ENCODE data around the gene RELB. TPM values are rescaled to one million over a fixed set of nuclear protein-coding genes. Genes with fewer than 3 reads are reported as not detected.

The RELB gene
- total and polyA plus RNA-seq, 4 experiments from 2014 or later: 19.7 to 39.8 (median 35.0) TPM

GRCh38 chr19:45035755-45036154, 34.5 kb downstream of the RELB start:
- POLR2A ChIA-PET (ENCODE audit: partially characterized antibody): no interaction called here
- Mint-ChIP-seq H3K27ac (peak overlapping the region in 1 of 7 donors; percentile 57), H3K27me3 (no peaks in the 10 kb centered on the region), H3K4me1 (peaks cover 12 to 25% (median 19%) of the 10 kb centered on the region in 4 donors), H3K9me3 (peaks cover 0 to 2% (median 0%) of the 10 kb centered on the region in 8 donors), H3K36me3 (peaks cover 29 to 48% of the 10 kb centered on the region in 2 donors), H3K4me3 (no peak overlapping the region)
- Histone ChIP-seq H3K4me1 (ENCODE audit: insufficient read depth, low read length) (peaks cover 22% of the 10 kb centered on the region), H3K27me3 (ENCODE audit: insufficient read depth, low read length) (no peaks in the 10 kb centered on the region), H3K36me3 (ENCODE audit: insufficient read depth, low read length) (peaks cover 27% of the 10 kb centered on the region), H3K9me3 (ENCODE audit: control insufficient read depth in 1 of 2, low read length in 2 of 2) (no peaks in the 10 kb centered on the region), H3K4me3 (ENCODE audit: low read length in 2 of 2) (no peak overlapping the region), H3K27ac (ENCODE audit: low read depth, low read length) (no peak overlapping the region)
- intact Hi-C loops (cut with micrococcal nuclease): no loop called here
- CTCF ChIA-PET (ENCODE audit: partially characterized antibody): no interaction called here
- no peak for DNase-seq

DNA sequence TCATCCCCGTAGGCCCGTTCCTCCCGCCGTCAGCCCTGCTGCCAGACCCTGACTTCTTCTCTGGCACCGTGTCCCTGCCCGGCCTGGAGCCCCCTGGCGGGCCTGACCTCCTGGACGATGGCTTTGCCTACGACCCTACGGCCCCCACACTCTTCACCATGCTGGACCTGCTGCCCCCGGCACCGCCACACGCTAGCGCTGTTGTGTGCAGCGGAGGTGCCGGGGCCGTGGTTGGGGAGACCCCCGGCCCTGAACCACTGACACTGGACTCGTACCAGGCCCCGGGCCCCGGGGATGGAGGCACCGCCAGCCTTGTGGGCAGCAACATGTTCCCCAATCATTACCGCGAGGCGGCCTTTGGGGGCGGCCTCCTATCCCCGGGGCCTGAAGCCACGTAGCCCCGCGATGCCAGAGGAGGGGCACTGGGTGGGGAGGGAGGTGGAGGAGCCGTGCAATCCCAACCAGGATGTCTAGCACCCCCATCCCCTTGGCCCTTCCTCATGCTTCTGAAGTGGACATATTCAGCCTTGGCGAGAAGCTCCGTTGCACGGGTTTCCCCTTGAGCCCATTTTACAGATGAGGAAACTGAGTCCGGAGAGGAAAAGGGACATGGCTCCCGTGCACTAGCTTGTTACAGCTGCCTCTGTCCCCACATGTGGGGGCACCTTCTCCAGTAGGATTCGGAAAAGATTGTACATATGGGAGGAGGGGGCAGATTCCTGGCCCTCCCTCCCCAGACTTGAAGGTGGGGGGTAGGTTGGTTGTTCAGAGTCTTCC, 36.3 kb downstream of the RELB start:
- no peak for DNase-seq
- Histone ChIP-seq H3K27ac (ENCODE audit: low read depth, low read length) (no peak overlapping the region), H3K4me1 (ENCODE audit: insufficient read depth, low read length) (peaks cover 34% of the 10 kb centered on the region), H3K9me3 (ENCODE audit: control insufficient read depth in 1 of 2, low read length in 2 of 2) (no peaks in the 10 kb centered on the region), H3K4me3 (ENCODE audit: low read length in 2 of 2) (no peak overlapping the region), H3K27me3 (ENCODE audit: insufficient read depth, low read length) (no peaks in the 10 kb centered on the region), H3K36me3 (ENCODE audit: insufficient read depth, low read length) (peaks cover 39% of the 10 kb centered on the region)
- intact Hi-C loops (cut with micrococcal nuclease): loop anchor here (1.0 kb wide), 1 partner anchor 35 kb away; no protein-coding TSS in a partner anchor
- ChIA-PET CTCF (ENCODE audit: partially characterized antibody) (interaction anchor here (0.5 to 2.3 kb wide), 3 partner anchors 8 to 619 kb away, joined by 3 to 5 read pairs (median 5); no protein-coding TSS in a partner anchor), POLR2A (ENCODE audit: partially characterized antibody) (interaction anchor here (1.8 to 2.7 kb wide), 6 partner anchors 10 to 82 kb away, joined by 4 to 31 read pairs (median 16); partner anchors contain the start of genes CLPTM1, GEMIN7, PPP1R37 and RELB)
- peaks cover 38 to 50% of the 10 kb centered on the region in 2 donors for H3K36me3 Mint-ChIP-seq
- H3K27me3 Mint-ChIP-seq: no peaks in the 10 kb centered on the region
- H3K27ac Mint-ChIP-seq: peak overlapping the region; percentile 8 to 88 (median 65)
- peaks cover 21 to 40% (median 31%) of the 10 kb centered on the region in 4 donors for H3K4me1 Mint-ChIP-seq
- peak overlapping the region; percentile 31 to 98 (median 62) for H3K4me3 Mint-ChIP-seq
- H3K9me3 Mint-ChIP-seq: peaks cover 0 to 2% (median 0%) of the 10 kb centered on the region in 8 donors

DNA sequence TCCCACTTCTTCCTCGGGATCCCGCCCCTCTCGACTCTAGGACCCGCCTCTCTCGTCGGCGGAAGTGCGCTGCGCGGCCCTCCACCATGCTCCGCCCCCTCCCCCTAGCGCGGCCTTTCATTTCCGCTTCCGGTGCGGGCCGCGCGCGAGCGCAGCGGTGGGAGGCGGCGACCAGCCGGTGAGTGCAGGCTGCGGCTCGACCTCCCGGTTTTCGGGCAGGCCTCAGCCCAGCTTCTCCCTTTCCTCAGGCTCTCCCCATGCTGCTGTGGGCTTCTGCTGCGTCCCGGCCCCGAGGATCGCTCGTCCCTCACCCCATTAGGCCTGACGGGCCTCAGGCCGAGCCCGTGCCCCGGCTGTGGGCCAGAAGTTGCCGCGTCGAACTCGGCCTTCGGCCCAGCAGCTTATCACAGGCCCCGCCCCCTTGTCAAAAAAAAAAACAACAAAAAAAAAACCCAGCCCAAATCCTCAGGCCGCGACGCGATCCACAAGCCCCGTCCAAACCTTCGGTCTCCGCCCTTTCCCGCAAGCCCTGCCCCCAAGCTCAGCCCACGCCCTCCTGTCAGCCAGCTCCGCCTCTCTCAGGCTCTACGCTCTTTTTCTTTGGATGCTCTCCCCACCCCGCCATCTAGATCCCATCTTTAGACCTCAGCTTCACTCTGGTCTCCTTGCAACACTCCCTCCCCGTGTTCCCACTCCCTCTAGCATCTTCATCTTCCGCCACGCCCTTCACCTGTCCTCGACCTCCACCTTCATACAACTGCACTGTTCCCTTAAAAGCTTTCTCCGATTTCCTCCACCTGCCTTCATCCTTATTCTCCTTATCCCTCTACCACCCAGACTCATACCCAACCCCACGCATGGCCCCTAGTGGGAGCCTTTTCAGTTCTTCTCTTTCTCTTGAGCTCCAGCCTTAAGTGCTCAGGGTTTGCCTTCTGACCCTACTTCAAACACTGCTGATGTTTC, 37.9 kb downstream of the RELB start, which contains the start of gene CLASRP:
Gene CLASRP (plus strand): TSS at position 115 of the 963 bp plus-strand sequence. CDS start 1,168 bp downstream, outside the sequence.
- Histone ChIP-seq H3K36me3 (ENCODE audit: insufficient read depth, low read length) (peaks cover 39% of the 10 kb centered on the region), H3K27me3 (ENCODE audit: insufficient read depth, low read length) (no peaks in the 10 kb centered on the region), H3K4me1 (ENCODE audit: insufficient read depth, low read length) (peaks cover 34% of the 10 kb centered on the region), H3K4me3 (ENCODE audit: low read length in 2 of 2) (peak within 1 kb of the TSS; percentile 45 to 62), H3K9me3 (ENCODE audit: control insufficient read depth in 1 of 2, low read length in 2 of 2) (no peaks in the 10 kb centered on the region), H3K27ac (ENCODE audit: low read depth, low read length) (peak within 1 kb of the TSS; percentile 98)
- peak within 1 kb of the TSS; percentile 88 to 99 (median 98) for H3K27ac Mint-ChIP-seq
- H3K36me3 Mint-ChIP-seq: peaks cover 33 to 51% of the 10 kb centered on the region in 2 donors
- peak; percentile 85 to 88 (median 86) for DNase-seq
- POLR2A ChIA-PET (ENCODE audit: partially characterized antibody): interaction anchor here (0.7 to 2.7 kb wide), 15 partner anchors 11 to 149 kb away, joined by 3 to 31 read pairs (median 5); partner anchors contain the start of genes BLOC1S3, CLPTM1, GEMIN7 and PPP1R37
- peaks cover 21 to 46% (median 29%) of the 10 kb centered on the region in 4 donors for H3K4me1 Mint-ChIP-seq
- CTCF ChIA-PET (ENCODE audit: partially characterized antibody): interaction anchor here (0.6 to 2.3 kb wide), 11 partner anchors 10 to 447 kb away, joined by 3 to 9 read pairs (median 3); partner anchors contain the start of genes BLOC1S3 and TRAPPC6A
- no peaks in the 10 kb centered on the region for H3K27me3 Mint-ChIP-seq
- H3K9me3 Mint-ChIP-seq: peaks cover 0 to 2% (median 0%) of the 10 kb centered on the region in 8 donors
- peak within 1 kb of the TSS; percentile 95 to 99 (median 98) for H3K4me3 Mint-ChIP-seq
- intact Hi-C loops (cut with micrococcal nuclease): loop anchor here (1.0 kb wide), 4 partner anchors 37 to 139 kb away; partner anchors contain the start of genes BLOC1S3, GEMIN7 and TRAPPC6A

- H3K9me3 ChIP-seq (ENCODE audit: control insufficient read depth in 1 of 2, low read length in 2 of 2): no peaks in the 10 kb centered on the region
- peak overlapping the region; percentile 98 for H3K27ac ChIP-seq (ENCODE audit: low read depth, low read length)
- H3K36me3 ChIP-seq (ENCODE audit: insufficient read depth, low read length): peaks cover 38% of the 10 kb centered on the region
- peaks cover 0 to 2% (median 0%) of the 10 kb centered on the region in 8 donors for H3K9me3 Mint-ChIP-seq
- no peaks in the 10 kb centered on the region for H3K27me3 Mint-ChIP-seq
- no peak for DNase-seq
- peaks cover 34% of the 10 kb centered on the region for H3K4me1 ChIP-seq (ENCODE audit: insufficient read depth, low read length)
- H3K4me3 ChIP-seq (ENCODE audit: low read length in 2 of 2): peak overlapping the region in 1 of 2 donors; percentile 62
- intact Hi-C loops (cut with micrococcal nuclease): no loop called here
- CTCF ChIA-PET (ENCODE audit: partially characterized antibody): interaction anchor here (0.8 to 2.3 kb wide), 8 partner anchors 13 to 88 kb away, joined by 3 to 9 read pairs (median 3); partner anchors contain the start of gene GEMIN7
- POLR2A ChIA-PET (ENCODE audit: partially characterized antibody): interaction anchor here (1.0 to 2.7 kb wide), 7 partner anchors 39 to 150 kb away, joined by 4 to 31 read pairs (median 16); partner anchors contain the start of genes BLOC1S3, CLPTM1, GEMIN7 and PPP1R37
- H3K36me3 Mint-ChIP-seq: peaks cover 32 to 52% of the 10 kb centered on the region in 2 donors
- H3K27ac Mint-ChIP-seq: peak overlapping the region in 6 of 7 donors; percentile 88 to 99 (median 98)
- H3K4me3 Mint-ChIP-seq: peak overlapping the region; percentile 95 to 99 (median 98)
- peaks cover 26 to 51% (median 33%) of the 10 kb centered on the region in 4 donors for H3K4me1 Mint-ChIP-seq
- no peaks in the 10 kb centered on the region for H3K27me3 ChIP-seq (ENCODE audit: insufficient read depth, low read length)
Observed at GRCh38 chr19:45040059-45040771, 39.0 kb downstream of the RELB start.

DNA sequence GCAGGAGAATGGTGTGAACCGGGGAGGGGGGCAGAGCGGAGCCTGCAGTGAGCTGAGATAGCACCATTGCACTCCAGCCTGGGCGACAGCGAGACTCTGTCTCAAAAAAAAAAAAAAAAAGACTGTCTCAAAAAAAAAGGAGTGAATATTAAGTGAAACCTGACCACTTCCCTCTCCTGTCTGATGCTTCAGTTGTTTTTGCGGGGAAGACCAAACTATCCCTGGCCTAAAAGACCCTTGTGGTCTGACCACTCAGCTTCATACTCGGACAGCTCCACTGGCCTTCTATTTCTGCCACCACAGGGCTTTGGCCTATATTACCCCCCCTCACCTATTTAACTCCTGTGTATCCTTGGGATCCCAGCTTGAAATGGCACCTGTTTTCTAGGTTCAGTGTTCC, 39.9 kb downstream of the RELB start:
- Histone ChIP-seq H3K27me3 (ENCODE audit: insufficient read depth, low read length) (no peaks in the 10 kb centered on the region), H3K27ac (ENCODE audit: low read depth, low read length) (peak overlapping the region; percentile 3), H3K4me1 (ENCODE audit: insufficient read depth, low read length) (peaks cover 37% of the 10 kb centered on the region), H3K36me3 (ENCODE audit: insufficient read depth, low read length) (peaks cover 42% of the 10 kb centered on the region), H3K4me3 (ENCODE audit: low read length in 2 of 2) (no peak overlapping the region), H3K9me3 (ENCODE audit: control insufficient read depth in 1 of 2, low read length in 2 of 2) (no peaks in the 10 kb centered on the region)
- DNase-seq: no peak
- Mint-ChIP-seq H3K4me1 (peaks cover 32 to 60% (median 41%) of the 10 kb centered on the region in 4 donors), H3K27me3 (no peaks in the 10 kb centered on the region), H3K36me3 (peaks cover 34 to 56% of the 10 kb centered on the region in 2 donors), H3K9me3 (peaks cover 0 to 2% (median 0%) of the 10 kb centered on the region in 8 donors), H3K27ac (peak overlapping the region in 6 of 7 donors; percentile 68 to 88 (median 77)), H3K4me3 (peak overlapping the region in 7 of 8 donors; percentile 48 to 98 (median 63))
- ChIA-PET CTCF (ENCODE audit: partially characterized antibody) (interaction anchor here (1.1 to 1.8 kb wide), 2 partner anchors 19 to 38 kb away, joined by 3 to 5 read pairs; partner anchors contain the start of gene GEMIN7), POLR2A (ENCODE audit: partially characterized antibody) (no interaction called here)
- intact Hi-C loops (cut with micrococcal nuclease): no loop called here

Data from CD4-positive, alpha-beta memory T cell (primary cell).